GM21447 (cell line): ENCODE results near the gene PRKAG3.

ENCODE experiments used
- ATAC-seq: cut with Tn5 transposase; IDR thresholded peaks from one replicate; pipeline ENCODE4 v1.9.1; 2021; ENCODE audit not compliant: unreplicated experiment

The PRKAG3 gene

DNA sequence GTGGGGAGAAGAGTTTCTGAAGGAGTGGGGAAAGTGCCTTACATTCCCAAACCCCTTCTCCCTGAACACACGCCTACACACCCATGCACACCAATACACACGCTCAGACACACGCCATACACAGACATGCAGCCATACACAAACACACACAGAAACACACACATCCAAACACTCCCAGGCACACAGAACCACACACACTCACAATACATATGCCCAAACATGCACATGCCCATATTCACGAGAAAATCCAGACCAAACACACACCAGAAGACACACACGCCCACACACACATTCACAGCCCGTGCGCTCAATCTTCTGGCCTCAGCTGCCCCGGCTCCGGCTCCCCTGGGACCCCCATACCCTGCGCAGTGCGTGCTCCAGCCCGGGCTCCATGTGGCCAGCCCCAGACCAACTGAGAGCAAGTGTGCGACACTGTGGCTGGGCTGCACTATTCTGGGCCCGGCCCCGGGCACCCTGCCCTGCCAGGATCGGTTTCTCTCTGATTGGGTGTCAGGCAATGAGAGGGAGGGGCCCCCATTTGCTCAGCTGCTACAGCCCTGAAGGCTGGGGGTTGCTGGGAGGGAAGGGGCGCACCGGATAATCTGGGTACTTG lies at the start of gene PRKAG3:
PRKAG3 (minus strand) TSS at position 426 of the 613 bp plus-strand sequence.
- no peak for ATAC-seq

DNA sequence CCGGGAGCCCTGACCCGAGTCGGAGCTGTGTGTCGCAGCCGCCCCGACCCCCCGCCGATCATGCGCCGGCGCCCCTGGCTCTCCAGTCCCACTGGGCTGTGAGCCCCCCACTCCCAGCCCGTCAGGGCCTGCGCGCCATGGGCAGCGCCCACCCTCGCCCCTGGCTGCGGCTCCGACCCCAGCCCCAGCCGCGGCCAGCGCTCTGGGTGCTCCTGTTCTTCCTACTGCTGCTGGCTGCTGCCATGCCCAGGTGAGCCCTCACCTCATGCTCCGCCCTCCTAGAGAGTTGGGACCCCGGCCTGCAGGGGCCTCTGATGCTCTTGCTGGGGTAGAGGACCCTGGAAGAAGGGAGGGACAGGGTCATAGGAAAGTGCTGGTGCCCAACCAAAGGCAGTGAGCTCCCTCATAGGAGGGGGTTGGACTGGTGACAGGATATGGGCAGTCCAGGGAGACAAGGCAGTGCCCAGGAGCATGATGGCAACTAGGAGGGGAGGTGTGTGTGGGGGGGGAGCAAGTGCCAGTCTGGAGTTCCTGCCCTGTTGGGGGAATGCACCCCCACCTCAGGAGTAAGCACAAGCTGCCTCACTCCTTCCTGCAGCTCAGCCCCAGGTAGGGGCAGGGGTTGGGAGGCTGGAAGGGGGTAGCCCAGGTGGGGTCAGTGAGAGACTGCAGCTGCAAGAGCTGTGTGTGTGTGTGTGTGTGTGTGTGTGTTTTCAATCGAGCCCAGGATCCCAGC lies 49.4 kb upstream of the PRKAG3 start:
- ATAC-seq, result no peak

DNA sequence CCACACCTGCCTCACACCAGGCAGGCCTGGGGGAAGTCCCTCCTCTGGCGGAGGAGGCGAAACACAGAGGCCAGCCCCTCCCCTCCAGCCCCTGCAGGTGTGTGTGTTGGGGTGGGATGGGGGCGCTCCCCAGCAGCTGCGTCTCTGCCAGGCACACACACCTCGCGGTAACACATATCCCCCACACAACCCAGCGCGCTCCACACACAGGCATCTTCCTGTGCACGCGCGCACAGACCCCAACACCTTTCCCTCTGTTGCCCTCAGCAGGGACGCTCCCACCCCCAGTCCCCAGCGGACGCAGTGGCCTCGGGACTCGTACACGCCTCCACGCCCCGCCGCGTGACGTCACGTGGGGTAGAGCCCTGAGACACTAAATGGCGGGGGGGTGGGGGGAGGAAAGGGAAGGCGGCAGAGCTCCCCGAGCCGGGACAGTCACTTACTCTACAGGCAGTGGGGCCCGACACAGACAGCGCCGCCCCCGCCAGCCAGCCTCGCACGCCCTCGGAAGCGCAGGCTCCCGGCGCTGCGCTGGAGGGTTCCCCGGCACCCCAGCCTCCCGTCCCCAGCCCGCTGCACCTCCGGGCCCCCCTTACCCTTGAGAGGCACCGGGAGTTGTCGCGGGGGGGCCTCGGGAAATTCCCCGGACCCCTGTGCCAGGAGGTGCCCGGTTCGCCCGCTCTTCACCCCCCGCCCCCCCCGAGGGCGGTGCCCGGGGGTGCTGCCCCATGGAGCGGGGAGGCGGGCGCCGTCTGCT lies 48.7 kb upstream of the PRKAG3 start, which contains the start of gene WNT10A:
WNT10A (plus strand) TSS at position 751 of the 757 bp plus-strand sequence. CDS start 144 bp downstream, outside the sequence.
- ATAC-seq, result peak; percentile 73

DNA sequence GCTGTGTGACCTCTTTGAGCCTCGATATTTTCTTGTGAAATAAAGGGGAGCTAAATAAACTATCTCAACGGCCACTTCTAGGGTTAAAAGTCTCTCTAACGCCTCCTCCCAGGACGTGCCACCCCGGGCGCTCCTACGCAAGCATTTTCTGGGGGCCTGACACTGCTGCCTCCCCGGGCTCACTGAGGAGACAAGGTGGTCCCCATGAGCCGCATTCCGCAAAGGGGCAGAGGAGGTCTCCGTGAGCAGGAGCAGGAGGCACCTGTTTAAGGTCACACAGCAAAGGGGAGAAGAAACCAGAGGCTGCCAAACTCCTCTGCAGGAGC lies 48.1 kb upstream of the PRKAG3 start:
- ATAC-seq, result no peak

DNA sequence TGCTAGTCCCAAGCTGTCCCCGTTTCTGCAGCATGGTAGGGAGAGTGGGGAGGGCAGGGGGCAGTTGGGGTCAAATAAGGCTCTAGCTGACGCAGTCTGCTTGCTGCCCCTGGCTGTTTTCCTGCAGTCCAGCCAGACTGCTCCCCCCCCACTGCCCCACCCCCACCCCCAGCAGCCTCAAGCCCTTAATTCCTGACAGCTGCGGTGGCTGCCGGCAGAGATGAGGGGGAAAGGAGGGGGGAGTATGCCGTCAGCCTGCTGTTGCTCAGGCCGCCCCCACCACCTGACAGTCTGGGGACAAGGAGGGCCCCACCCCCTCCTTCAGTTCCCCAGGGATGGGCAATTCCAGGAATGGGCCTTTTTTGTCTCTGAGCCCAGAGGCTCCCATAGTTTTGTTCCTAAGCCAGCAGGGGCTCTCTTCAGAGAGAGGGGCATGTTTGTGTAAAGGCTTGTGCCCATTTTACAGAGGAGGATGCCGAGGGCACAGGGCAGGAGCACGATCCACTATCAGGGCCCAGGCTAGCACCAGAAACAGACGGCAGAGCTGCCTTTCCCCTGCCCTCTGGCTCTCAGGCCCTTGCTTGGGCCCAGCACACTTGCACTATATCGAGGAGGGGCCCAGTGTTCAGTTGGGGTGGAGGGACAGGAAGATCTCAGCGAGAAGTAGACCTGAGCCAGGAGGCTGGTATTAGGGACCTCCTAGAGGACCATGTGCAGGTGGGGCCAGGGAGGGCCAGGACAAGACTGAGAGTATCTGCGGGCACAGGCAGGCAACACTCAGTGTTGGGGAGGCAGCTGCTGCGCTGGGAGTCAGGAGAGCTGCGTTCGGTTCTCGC lies 47.5 kb upstream of the PRKAG3 start:
- ATAC-seq, result no peak

DNA sequence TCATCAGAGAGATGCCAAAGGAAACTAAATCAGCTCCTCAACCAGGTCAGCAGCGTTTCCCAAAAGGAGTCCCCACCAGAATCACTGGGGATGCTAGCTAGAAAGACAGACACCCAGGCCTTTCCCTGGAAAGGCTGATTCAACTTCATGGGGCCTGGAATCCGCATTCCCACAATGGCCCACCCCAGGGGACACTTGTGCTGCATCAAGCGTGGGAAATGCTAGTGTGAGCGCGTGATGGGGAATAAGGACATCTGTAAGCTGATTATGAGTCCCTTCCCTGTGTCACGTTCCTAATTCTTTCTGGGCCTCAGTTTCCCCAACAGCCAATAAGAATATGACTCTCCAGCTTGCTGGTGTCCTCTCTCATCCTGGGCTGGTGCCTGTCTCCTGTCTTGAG lies 46.9 kb upstream of the PRKAG3 start:
- ATAC-seq, result no peak

- no peak for ATAC-seq
These were observed 46.3 kb upstream of the PRKAG3 start for GRCh38 chr2:218877891-218878290.

- no peak for ATAC-seq
These were observed 45.7 kb upstream of the PRKAG3 start for GRCh38 chr2:218877331-218877730.

DNA sequence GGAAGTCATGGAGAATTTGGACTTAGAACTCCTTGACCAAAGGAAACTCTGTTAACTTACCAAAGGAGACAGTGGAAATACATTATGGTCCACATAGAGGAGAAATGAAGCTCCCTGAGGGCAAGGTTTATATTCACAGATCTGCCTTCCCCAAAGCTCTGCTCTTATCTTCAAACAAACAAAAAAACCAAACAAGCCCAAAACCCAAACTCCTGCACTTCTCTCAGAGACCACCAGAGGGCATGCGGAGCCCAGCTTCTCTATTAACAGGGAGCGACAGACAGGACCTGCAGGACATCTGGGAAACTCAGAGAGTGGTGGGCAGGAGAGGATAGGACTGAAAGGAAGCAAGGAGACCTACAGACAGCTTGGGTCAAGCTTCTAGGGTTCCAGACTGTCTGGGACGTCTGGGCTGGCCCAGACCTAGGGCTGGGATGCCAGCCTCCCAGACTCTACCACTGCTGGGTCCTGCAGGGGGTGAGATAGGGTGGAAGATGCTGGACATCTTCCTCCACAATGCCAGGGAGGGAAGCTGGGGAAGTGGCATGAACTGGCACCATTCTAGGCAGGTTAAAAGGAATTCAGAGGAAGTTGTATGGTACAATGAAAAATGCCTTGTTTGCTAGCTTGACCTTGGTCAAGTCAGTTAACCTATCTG lies 45.1 kb upstream of the PRKAG3 start:
- ATAC-seq, result no peak

GRCh38 chr2:218875692-218876246 lies 44.2 kb upstream of the PRKAG3 start:
- ATAC-seq, result no peak

- no peak for ATAC-seq
These were observed 42.0 kb upstream of the PRKAG3 start for GRCh38 chr2:218873359-218874194.

GRCh38 chr2:218872645-218873358 lies 41.2 kb upstream of the PRKAG3 start:
- ATAC-seq, result no peak

DNA sequence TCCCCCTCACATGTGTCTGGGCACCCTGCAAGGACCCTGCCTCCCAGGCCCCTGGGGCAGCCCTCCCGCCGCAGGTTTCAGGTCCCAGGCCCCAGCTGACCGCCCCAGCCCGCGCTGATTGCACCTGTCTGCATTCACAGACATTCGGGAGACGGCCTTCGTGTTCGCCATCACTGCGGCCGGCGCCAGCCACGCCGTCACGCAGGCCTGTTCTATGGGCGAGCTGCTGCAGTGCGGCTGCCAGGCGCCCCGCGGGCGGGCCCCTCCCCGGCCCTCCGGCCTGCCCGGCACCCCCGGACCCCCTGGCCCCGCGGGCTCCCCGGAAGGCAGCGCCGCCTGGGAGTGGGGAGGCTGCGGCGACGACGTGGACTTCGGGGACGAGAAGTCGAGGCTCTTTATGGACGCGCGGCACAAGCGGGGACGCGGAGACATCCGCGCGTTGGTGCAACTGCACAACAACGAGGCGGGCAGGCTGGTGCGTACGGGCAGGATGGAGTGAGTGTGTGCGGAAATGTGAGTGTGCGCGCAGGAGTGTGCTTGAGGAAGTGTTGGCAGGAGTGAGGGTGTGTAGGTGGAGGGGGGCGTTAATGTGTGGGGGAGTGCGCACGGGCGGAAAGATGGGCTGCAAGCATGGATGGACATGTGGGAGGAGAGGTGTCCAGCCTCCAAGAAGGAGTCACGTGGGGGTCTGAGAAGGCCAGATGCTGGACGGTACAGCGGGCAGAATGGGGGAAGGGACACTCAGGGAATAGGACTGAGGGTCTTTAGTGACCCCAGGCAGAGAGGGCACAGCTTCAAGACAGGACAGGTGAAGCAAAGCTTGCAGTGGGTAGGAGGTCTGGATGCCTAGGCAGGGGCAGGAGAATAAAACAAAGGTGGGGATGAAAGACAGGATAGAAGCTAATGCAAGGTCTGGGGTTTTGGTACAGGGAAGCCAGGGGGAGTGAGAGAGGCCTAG lies 40.0 kb upstream of the PRKAG3 start:
- ATAC-seq, result no peak

DNA sequence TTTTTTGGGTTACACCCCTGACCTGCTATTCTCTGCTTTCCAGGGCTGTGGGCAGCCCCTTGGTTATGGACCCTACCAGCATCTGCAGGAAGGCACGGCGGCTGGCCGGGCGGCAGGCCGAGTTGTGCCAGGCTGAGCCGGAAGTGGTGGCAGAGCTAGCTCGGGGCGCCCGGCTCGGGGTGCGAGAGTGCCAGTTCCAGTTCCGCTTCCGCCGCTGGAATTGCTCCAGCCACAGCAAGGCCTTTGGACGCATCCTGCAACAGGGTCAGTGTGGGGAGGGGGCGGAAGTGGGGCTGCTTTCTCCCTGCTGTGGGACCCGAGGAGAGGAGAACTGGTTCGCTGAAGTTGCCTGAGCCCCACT lies 39.4 kb upstream of the PRKAG3 start:
- ATAC-seq, result no peak

- ATAC-seq, result no peak
These were observed 37.5 kb upstream of the PRKAG3 start for GRCh38 chr2:218869064-218869463.

DNA sequence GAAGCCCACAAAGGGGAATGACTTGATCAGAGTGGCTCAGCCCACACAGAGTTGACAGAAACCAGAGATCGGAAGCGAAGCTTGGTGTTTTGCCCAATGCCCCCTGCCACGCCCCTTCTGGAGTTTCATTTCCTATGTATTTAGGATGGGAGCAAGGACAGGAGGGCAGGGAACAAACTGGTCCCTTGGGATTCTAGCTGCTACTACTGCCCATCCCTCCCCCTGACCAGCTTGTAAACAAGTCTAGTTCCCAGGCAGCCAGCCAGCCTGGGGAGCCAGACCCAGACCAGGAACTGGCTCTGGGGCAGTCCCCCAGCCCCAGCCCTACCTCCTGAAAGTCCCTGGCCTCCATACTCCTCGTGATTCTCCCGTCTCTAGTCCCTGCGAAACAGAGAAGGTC lies 36.3 kb upstream of the PRKAG3 start:
- ATAC-seq, result no peak

DNA sequence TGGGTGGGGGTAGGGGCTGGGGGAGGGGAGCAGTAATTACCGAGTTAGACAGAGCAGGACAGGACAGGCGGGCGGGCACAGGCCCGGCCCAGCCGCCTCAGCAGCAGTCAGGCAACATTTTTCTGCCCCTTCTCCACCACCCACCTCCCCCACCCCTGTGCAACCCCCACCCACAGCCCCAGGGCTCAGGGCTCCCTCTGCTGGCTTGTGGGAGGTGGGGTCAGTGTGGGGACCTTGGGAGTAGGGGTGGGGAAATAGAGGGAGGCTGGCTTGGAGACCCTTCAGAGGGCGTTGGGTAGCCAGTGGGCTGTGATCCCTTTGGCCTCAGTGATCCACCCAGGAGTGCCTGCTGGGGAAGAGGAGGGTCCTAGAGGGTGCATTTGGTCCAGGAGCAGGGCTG lies 34.4 kb upstream of the PRKAG3 start:
- ATAC-seq, result no peak

DNA sequence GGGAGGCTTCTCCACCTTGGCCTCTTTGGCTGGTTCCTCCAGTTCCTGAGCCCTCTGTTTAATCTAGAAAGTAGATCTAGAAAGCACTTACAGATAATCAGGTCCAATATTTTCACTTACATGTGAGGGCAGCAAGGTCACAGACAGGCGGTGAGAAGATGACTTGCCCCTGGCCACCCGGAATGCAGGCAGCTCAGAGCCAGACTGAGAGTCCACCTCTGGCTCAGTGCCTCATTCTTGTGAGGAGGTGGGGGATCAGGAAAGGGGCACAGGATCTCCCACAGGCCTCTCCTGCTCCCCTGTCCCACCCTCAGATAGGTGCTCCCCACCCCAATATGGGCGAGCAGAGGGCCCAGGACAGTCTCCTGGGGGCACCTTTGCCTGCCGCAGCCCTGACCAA lies 33.8 kb upstream of the PRKAG3 start:
- no peak for ATAC-seq
